HAP-1 (cell line): ENCODE measurements around the gene RFPL2.
A peak's percentile ranks its signal among the peaks of the same experiment; 100 is the strongest.

Experiments used
- DNase-seq, 2 experiments: peaks; one replicate each; pipeline ENCODE4 v3.0.0-alpha.2; 2016 to 2020; ENCODE audit warnings: low spot score in 2 of 2
- H3K27me3 ChIP-seq: fragments of 250-450 bp; sonication (Bioruptor Pico); 2 replicates; pipeline ENCODE4 v1.5.1; 2020; ENCODE audit warnings: low read depth, mild to moderate bottlenecking, moderate library complexity
- H3K36me3 ChIP-seq: fragments of 250-450 bp; sonication (Bioruptor Pico); replicated peaks from 2 replicates; pipeline ENCODE4 v1.5.1; 2020; ENCODE audit warnings: mild to moderate bottlenecking
- H3K4me1 ChIP-seq: fragments of 250-450 bp; sonication (Bioruptor Pico); 2 replicates; pipeline ENCODE4 v1.5.1; 2020; ENCODE audit warnings: mild to moderate bottlenecking
- H3K4me3 ChIP-seq: fragments of 250-450 bp; sonication (Bioruptor Pico); 2 replicates; pipeline ENCODE4 v1.5.1; 2020; ENCODE audit warnings: mild to moderate bottlenecking, moderate library complexity
- H3K9me3 ChIP-seq: fragments of 250-450 bp; sonication (Bioruptor Pico); 2 replicates; pipeline ENCODE4 v1.5.1; 2020; ENCODE audit warnings: mild to moderate bottlenecking, moderate library complexity
- in situ Hi-C: fragments of 300-500 bp; cut with MboI; formaldehyde crosslinking; loops from 3 replicates; pipeline ENCODE4 v1.14.3; 2020; ENCODE audit warnings: low sequenced_read_pairs, inconsistent platforms, mixed read lengths

Gene RFPL2

GRCh38 chr22:32218470-32218869 lies 13.6 kb upstream of the RFPL2 start:
- Histone ChIP-seq H3K36me3 (no peaks in the 10 kb centered on the region), H3K9me3 (no peaks in the 10 kb centered on the region), H3K27me3 (peaks cover 19% of the 10 kb centered on the region), H3K4me1 (no peaks in the 10 kb centered on the region), H3K4me3 (no peak overlapping the region)
- no peak for DNase-seq
- in situ Hi-C loops: no loop called here

GRCh38 chr22:32217465-32217864 lies 12.6 kb upstream of the RFPL2 start:
- in situ Hi-C loops: no loop called here
- no peak overlapping the region for H3K4me3 ChIP-seq
- no peaks in the 10 kb centered on the region for H3K4me1 ChIP-seq
- no peaks in the 10 kb centered on the region for H3K9me3 ChIP-seq
- no peak for DNase-seq
- peaks cover 19% of the 10 kb centered on the region for H3K27me3 ChIP-seq
- no peaks in the 10 kb centered on the region for H3K36me3 ChIP-seq

- Histone ChIP-seq H3K36me3 (no peaks in the 10 kb centered on the region), H3K9me3 (no peaks in the 10 kb centered on the region), H3K4me3 (no peak overlapping the region), H3K4me1 (no peaks in the 10 kb centered on the region), H3K27me3 (peaks cover 16% of the 10 kb centered on the region)
- in situ Hi-C loops: no loop called here
- no peak for DNase-seq
These were observed 12.0 kb upstream of the RFPL2 start for GRCh38 chr22:32216911-32217310.

- DNase-seq: no peak
- no peaks in the 10 kb centered on the region; the same call in 1 of the 2 replicates for H3K27me3 ChIP-seq
- H3K36me3 ChIP-seq: no peaks in the 10 kb centered on the region
- no peak overlapping the region for H3K4me3 ChIP-seq
- in situ Hi-C loops: no loop called here
- no peaks in the 10 kb centered on the region for H3K4me1 ChIP-seq
- H3K9me3 ChIP-seq: no peaks in the 10 kb centered on the region
These were observed 6.1 kb upstream of the RFPL2 start for GRCh38 chr22:32211011-32211410.

GRCh38 chr22:32208681-32209080 lies 3.8 kb upstream of the RFPL2 start:
- no peak for DNase-seq
- H3K9me3 ChIP-seq: no peaks in the 10 kb centered on the region
- in situ Hi-C loops: no loop called here
- H3K27me3 ChIP-seq: no peaks in the 10 kb centered on the region
- no peaks in the 10 kb centered on the region for H3K4me1 ChIP-seq
- H3K4me3 ChIP-seq: no peak overlapping the region
- no peaks in the 10 kb centered on the region for H3K36me3 ChIP-seq

- H3K36me3 ChIP-seq: no peaks in the 10 kb centered on the region
- in situ Hi-C loops: no loop called here
- no peaks in the 10 kb centered on the region for H3K27me3 ChIP-seq
- H3K9me3 ChIP-seq: no peaks in the 10 kb centered on the region
- no peaks in the 10 kb centered on the region for H3K4me1 ChIP-seq
- H3K4me3 ChIP-seq: no peak overlapping the region
- DNase-seq: no peak
These were observed 3.2 kb upstream of the RFPL2 start for GRCh38 chr22:32207971-32208480.

GRCh38 chr22:32206774-32207758 lies 2.2 kb upstream of the RFPL2 start:
- H3K4me1 ChIP-seq: no peaks in the 10 kb centered on the region
- in situ Hi-C loops: no loop called here
- H3K9me3 ChIP-seq: no peaks in the 10 kb centered on the region
- DNase-seq: peak in 1 of 2 experiments; percentile 36
- H3K27me3 ChIP-seq: peaks cover 2% of the 10 kb centered on the region; the same call in 1 of the 2 replicates
- no peak overlapping the region for H3K4me3 ChIP-seq
- H3K36me3 ChIP-seq: no peaks in the 10 kb centered on the region

GRCh38 chr22:32205974-32206773 lies 1.3 kb upstream of the RFPL2 start:
- no peaks in the 10 kb centered on the region for H3K36me3 ChIP-seq
- no peaks in the 10 kb centered on the region for H3K9me3 ChIP-seq
- H3K27me3 ChIP-seq: peaks cover 2% of the 10 kb centered on the region; the same call in 1 of the 2 replicates
- DNase-seq: no peak
- no peak overlapping the region for H3K4me3 ChIP-seq
- H3K4me1 ChIP-seq: no peaks in the 10 kb centered on the region
- in situ Hi-C loops: no loop called here

- Histone ChIP-seq H3K4me3 (no peak overlapping the region), H3K36me3 (no peaks in the 10 kb centered on the region), H3K9me3 (no peaks in the 10 kb centered on the region), H3K27me3 (peaks cover 2% of the 10 kb centered on the region; the same call in 1 of the 2 replicates), H3K4me1 (no peaks in the 10 kb centered on the region)
- in situ Hi-C loops: no loop called here
- no peak for DNase-seq
These were observed 625 bp downstream of the RFPL2 start for GRCh38 chr22:32204040-32204855.

GRCh38 chr22:32203181-32204039 lies 1.5 kb downstream of the RFPL2 start:
- Histone ChIP-seq H3K4me3 (no peak overlapping the region), H3K9me3 (no peaks in the 10 kb centered on the region), H3K4me1 (no peaks in the 10 kb centered on the region), H3K27me3 (peaks cover 2% of the 10 kb centered on the region; the same call in 1 of the 2 replicates), H3K36me3 (no peaks in the 10 kb centered on the region)
- no peak for DNase-seq
- in situ Hi-C loops: no loop called here

- Histone ChIP-seq H3K4me1 (no peaks in the 10 kb centered on the region), H3K36me3 (no peaks in the 10 kb centered on the region), H3K27me3 (peaks cover 2% of the 10 kb centered on the region; the same call in 1 of the 2 replicates), H3K9me3 (no peaks in the 10 kb centered on the region), H3K4me3 (no peak overlapping the region)
- in situ Hi-C loops: no loop called here
- DNase-seq: peak; percentile 5 to 44
These were observed 2.2 kb downstream of the RFPL2 start for GRCh38 chr22:32202539-32203180.

GRCh38 chr22:32202161-32202538 lies 2.7 kb downstream of the RFPL2 start:
- in situ Hi-C loops: no loop called here
- no peak overlapping the region for H3K4me3 ChIP-seq
- no peaks in the 10 kb centered on the region for H3K4me1 ChIP-seq

More at GRCh38 chr22:32202161-32202538, 2.7 kb downstream of the RFPL2 start:
- Histone ChIP-seq H3K9me3 (no peaks in the 10 kb centered on the region), H3K27me3 (peaks cover 3% of the 10 kb centered on the region; the same call in 1 of the 2 replicates), H3K36me3 (no peaks in the 10 kb centered on the region)
- DNase-seq: no peak
